NCI-H460 (cell line): ENCODE data around the gene MYO19. TPM values are rescaled to one million over a fixed set of nuclear protein-coding genes. Genes with fewer than 3 reads are reported as not detected.
A peak's percentile ranks its signal among the peaks of the same experiment; 100 is the strongest.

Experiments used
- DNase-seq: peaks from one replicate; pipeline ENCODE4 v3.0.0-alpha.2; 2016; ENCODE audit warnings: low read depth; ENCODE audit errors: extremely low read depth
- polyA plus RNA-seq: library from polyadenylated mRNA; depleted of rRNA; stranded (reverse); fragments of >200 nt; gene quantifications from 2 replicates; pipeline ENCODE4 v1.2.3, GENCODE V29; 2014; cell fraction: nucleus; rRNA removed
- total RNA-seq: library from RNA; depleted of rRNA; stranded (reverse); fragments of >200 nt; shearing (Covaris generic); gene quantifications from 2 replicates; pipeline ENCODE4 v1.2.3, GENCODE V29; 2014; rRNA removed

MYO19 gene, protein sequence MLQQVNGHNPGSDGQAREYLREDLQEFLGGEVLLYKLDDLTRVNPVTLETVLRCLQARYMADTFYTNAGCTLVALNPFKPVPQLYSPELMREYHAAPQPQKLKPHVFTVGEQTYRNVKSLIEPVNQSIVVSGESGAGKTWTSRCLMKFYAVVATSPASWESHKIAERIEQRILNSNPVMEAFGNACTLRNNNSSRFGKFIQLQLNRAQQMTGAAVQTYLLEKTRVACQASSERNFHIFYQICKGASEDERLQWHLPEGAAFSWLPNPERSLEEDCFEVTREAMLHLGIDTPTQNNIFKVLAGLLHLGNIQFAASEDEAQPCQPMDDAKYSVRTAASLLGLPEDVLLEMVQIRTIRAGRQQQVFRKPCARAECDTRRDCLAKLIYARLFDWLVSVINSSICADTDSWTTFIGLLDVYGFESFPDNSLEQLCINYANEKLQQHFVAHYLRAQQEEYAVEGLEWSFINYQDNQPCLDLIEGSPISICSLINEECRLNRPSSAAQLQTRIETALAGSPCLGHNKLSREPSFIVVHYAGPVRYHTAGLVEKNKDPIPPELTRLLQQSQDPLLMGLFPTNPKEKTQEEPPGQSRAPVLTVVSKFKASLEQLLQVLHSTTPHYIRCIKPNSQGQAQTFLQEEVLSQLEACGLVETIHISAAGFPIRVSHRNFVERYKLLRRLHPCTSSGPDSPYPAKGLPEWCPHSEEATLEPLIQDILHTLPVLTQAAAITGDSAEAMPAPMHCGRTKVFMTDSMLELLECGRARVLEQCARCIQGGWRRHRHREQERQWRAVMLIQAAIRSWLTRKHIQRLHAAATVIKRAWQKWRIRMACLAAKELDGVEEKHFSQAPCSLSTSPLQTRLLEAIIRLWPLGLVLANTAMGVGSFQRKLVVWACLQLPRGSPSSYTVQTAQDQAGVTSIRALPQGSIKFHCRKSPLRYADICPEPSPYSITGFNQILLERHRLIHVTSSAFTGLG
- 64.9 and 68.0 TPM in 2 replicates for total RNA-seq
- polyA plus RNA-seq, result 419 and 481 TPM in 2 replicates

DNA sequence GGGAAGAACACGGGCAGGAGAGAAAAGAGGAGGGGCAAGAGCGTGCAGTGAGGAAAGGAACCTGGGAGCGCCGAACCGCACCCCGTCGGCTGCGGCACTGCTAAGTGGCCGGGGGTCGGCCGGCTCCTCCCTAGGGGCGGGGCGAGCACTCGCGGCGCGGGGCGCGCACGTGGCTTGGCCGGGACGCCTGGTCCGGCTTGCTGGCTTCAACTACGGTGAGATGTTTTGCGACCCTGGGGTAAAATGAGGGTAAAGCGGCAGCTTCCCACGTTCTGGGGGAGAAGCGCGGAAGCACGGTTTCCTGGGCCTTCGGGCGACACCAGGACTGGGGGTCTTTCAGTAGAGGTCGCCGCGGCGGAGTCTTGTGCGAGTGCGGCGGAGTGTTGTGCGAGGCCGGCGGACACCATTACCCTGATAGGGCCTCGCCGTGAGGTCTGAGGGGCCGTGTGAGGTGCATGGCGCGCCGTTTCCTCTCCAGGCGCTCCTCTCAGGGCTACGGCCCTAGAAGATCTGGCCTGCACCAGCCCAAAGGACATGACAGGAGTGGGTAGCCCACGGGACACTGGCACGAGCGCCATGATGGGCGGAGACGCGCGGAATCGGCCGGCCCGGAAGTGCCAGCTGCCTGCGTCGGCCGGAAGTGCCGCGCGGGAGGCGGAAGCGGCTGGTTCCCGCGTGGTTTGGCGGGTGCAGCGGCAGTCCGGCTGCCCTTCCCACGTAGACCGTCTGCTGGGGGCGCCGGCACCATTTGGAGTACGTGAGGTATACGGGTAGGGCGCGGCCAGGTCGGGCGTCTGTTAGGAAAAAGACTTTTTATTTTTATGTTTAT is at the start of gene MYO19, which contains the start of gene PIGW:
MYO19 (minus strand) TSS at position 29 of the 829 bp plus-strand sequence. CDS start 2,330 bp downstream, outside the sequence.
PIGW (plus strand) TSS at position 148 of the 829 bp plus-strand sequence. CDS start 2,115 bp downstream, outside the sequence.
- DNase-seq, result peak; percentile 82

DNA sequence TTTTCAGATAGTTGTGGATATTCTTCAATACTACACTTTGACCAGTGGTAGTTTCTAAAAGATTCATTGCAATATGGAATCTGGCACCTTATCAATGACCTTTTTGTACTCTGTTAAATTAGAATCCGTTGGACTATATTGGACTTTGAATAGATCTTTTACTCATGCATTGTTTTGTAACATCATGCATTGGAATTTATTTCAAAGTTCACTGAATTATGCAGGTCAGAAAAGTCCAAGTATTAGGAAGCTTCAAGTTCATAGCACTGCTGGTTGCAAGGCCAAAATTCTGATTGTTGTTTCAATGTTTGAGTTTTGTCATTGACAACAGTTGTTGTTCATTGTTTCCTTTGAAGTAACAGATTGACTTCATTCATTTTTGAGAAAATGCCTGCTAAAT is 49.1 kb upstream of the MYO19 start:
- no peak for DNase-seq

DNA sequence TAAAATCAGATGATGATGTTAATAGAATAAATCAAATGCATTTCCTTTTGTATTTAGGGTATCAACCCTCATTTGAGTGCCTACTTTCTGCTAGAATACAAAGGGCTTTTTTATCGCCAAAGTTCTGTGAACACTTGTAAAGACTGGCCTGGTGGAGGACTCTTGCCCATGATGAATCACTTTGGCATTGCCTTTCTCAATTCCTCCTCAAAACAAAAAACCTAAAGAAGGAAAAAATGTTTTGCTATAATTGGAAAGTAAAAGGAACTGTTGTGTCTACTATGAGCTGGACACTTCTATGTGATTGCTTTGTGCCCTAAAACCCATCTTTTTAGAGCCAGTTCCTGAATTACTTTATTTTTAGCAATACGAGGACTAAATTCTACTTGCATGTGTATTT is 44.0 kb upstream of the MYO19 start:
- no peak for DNase-seq

DNA sequence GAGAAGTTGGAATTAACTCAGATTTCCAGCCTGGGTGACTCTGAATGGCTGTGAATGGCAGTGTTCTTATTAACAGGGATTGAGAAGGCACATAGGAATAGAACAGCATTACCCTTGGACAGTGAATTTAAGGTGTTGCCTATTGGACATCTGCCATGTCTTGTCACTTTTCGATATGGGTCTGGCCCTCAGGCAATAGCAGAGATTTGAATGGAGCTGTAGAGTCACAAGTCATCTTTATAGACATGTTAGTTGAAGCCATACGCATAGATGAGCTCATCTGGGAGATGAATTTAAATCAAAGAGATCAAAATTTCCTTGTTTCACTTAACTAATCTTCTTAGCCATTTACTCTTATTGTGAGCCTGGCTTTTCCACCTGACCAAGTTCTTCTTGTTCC is 42.1 kb upstream of the MYO19 start:
- no peak for DNase-seq

DNA sequence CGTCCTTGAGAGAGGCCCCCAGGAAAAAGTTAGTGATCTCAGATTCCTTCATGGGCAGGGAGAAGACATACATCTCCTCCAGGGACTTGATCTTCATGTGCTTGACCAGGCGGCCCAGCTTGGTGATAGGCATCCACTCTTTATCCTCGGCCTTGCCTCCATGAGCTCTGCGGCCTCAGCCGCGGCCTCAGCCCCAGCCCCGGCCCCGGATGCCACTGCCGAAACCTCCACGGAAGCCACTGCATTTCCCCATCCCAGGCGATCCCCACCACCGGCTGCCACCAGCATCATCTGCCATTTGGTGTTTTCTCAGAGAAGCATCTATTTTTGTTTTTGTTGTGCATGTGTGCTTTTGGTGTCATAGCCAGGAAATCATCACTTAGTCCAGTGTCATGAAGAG is 40.4 kb upstream of the MYO19 start:
- no peak for DNase-seq

DNA sequence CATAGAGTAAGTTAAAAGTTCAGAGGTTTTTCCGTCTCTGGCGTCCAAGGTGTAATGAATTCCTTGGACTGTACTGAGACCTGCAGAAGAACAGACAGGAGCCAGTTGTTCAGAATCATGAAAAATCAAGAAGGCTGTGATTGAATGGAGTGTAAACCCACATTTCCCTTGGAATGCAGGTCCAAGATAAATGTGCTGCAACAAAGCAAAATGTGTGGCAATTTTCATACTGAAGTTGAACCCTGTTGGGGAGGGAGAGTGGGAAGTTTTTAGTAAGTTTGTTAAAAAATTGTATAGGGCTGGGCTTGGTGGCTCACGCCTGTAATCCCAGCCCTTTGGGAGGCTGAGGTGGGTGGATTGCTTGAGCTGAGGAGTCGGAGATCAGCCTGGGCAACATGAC is 31.4 kb upstream of the MYO19 start:
- no peak for DNase-seq

DNA sequence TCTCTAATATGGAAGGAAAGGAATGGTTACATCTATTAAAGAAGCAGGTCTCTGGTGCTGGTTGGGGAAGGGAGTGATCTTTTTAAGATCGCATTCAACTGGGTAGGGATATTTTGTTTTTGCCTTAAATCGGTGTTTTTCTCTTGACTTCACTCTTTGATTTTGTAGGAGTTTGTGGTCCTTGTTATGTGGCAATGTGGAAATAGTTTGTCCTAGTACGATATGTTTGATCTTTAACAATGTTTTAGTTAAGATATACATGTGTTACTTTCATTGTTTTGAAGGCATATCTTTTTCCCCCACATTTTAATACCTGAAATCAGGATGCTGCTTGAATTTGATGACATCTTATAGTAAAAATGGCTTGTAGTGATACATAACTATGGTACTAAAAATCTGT is 18.8 kb upstream of the MYO19 start:
- DNase-seq, result no peak

DNA sequence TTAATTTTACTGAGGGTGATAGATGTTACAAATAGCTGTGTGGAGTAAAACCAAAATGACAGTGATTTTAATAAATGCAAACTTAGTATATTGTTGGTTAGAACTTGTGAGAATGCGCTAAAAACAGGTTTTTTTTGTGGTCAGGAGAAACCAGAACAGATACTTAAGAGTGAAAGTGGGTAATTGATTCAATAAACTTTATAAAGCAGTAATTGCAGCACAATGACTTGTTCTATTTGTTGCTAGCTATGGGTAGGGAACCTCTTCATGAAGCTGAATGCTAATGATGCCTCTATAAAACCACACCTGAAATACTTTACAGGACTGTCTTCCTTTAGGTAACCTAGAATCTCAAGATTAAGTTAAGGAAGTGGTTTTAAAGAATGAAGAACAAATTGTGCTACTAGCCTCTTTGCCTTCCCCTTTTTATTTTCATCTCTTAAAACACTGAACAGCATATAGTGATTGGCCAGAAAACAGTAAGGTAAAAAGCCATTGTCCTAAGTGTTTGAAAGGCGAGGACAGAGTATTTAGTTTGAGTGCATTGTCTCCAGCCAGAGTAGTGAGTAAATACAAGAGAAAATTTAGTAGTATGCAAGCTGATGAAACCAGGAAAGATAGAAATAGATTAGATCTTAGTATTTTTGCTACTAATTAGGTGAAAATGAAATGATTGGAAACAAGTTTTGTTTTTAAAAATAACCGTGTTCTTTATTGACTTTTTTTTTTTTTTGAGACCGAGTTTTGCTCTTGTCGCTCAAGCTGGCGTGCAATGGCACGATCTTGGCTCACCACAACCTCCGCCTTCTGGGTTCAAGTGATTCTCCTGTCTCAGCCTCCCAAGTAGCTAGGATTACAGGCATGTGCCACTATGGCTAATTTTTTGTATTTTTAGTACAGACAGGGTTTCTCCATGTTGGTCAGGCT is 16.1 kb upstream of the MYO19 start:
- DNase-seq, result no peak

DNA sequence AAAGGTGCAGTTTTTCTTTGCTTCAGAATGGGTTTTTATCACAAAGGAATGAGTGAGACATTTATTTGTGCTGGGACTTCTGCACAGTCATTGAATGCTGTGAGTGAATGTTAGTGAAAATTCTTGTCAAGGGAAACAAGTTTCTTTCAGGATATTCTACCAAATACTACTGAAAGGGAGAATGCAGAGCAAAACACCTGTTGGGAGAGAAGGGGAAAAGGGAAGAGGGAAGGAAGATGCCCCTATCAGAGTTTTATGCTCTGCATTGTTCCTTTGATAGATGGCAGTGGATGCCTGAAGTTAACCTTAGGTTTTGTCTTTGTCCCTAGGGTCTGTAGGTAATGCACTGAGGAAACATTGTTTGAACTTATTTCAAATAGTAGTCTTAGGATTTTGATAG is 13.1 kb upstream of the MYO19 start:
- DNase-seq, result no peak

DNA sequence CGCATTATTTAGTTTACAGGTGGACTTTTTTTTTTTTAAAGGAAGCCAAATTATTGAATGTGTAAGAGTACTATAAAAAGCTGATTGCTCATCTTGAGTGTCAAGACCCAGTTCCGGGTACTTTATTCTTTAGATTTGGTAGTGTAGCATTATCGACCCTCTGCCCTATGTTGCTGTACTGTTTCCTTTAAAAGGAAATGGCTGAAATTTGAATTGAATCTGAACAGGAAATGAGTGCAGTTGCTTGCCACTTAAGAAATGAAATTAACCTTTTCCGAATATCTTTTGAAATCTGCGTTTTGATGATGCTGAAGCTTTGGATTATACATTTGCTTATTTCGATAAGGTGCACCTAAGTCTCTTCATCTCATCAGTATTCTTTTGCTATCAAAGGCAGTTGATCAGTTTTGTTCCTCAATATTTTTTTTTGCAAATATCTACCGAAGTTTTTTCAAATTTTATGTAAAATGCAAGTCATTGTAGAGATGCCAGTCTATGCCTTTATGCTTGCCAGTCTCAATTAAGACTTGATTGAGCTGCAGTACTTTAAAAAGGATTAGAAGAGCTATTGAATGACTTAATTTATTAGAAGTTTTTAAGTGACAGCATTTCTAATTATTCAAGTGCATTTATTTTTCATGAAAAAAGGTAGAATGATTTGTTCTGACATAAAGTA is 11.9 kb upstream of the MYO19 start:
- no peak for DNase-seq

DNA sequence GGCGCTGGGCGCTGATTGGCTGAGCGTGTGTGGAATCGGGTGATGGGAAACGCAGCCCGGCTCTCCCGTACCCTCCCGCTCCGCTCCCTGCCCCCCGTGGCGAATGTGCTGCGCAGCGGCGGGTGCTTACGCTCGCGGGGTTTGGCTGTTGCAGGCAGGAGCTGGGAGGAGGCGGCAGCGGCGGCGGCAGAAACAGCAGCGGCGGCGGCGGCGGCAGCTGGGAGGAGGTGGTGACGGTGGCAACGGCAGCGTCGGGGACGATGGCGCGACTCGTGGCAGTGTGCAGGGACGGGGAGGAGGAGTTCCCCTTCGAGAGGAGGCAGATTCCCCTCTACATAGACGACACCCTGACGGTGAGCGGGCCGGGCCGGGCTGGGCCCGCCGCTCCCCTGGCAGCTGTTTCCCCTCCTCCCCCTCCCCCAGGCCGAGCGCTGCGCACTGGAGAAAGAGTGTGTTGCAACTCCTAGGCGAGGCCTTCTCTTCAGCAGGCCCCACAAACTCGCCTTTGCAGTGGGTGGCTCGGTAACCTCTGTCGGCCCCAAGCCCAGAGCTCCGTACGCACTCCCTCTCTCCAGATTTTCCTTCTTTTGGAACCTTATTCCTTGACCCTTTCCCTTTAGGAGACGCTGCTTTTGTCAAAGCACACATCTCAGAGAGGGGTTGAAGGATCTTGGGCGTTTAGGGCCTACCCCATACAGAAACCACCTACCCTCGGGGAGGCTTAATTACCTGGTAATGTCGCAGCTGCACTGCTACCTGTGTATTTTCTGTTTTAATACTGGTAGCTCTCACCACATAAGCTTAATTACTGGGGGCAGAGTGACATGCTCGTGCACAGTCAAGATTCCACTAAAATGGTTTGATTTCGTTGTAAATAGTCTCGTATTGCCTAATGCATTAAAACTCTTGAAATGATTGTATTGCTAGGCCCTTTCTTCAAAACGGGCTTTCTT is 11.1 kb upstream of the MYO19 start:
- peak; percentile 97 for DNase-seq

DNA sequence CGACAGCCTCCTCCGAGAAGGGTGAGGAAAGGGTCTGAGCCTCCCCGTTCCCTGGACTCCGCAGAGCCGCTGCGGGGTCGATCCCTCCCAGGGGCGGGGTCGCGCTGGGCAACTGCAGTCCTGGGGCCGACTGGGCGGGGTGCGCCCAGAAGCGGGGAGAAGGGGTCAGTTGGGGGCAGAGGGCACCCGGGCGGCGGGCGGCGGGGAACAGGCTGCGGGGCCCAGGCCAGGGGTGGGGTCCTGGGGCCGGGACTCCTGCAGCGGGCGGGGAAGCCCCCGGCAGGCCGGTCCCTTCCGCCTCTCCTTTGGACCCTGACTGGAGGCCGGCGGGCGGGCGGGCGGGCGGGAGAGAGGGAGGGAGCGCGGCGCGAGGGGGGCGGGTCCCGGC is 10.4 kb upstream of the MYO19 start:
- DNase-seq, result no peak

DNA sequence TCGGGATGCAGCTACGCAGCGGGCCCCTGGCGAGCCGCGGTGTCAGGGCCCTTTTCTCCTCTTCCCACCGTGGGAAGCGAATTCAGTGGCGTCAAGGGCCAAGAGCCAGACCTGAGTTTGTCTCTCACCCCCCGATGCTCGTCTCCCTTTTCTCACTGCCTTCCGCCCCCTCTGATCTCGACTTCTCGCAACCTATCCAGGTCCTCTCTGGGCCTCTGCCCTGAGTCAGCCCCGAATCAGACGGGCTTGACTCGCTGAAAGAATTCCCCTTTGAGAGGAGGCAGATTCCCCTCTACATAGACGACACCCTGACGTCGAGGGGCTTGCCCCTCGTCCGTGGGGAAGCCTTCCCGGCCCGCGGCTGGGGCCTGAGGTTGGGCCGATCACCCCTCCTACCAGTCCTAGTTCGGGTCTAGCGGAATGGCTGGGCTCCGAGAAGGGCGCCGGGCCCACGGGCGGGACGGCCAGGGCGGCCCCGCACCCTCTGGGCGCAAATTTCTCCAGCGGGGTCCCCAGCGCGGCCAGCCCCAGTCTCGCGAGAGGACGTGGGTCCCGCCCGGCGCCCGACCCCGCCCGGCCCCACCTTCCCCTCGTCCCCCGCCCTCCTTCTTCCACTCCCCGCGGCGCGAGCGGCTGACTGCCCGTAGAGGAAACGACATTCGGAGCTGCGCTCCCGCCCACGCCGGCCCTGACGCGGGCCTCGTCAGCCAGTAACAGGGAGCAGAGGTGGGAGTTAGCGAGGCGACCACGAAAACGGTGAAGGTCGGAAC is 9.8 kb upstream of the MYO19 start, which contains the start of gene GGNBP2:
GGNBP2 (plus strand) TSS at position 613 of the 770 bp plus-strand sequence. CDS start 806 bp downstream, outside the sequence.
- peak; percentile 92 for DNase-seq

DNA sequence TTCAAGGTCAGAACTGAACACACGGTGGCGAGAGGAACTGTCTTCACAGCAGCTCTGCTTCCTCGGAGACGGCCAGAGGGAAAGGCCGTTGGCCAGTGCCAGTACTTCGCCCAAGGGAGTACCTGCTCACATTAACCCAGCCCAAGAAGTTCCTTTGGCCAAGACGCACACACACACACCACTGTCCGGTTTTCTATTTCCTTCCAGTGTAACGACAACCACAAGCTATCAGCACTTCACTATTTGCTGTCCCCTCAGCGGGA is 9.3 kb upstream of the MYO19 start:
- peak; percentile 27 for DNase-seq

DNA sequence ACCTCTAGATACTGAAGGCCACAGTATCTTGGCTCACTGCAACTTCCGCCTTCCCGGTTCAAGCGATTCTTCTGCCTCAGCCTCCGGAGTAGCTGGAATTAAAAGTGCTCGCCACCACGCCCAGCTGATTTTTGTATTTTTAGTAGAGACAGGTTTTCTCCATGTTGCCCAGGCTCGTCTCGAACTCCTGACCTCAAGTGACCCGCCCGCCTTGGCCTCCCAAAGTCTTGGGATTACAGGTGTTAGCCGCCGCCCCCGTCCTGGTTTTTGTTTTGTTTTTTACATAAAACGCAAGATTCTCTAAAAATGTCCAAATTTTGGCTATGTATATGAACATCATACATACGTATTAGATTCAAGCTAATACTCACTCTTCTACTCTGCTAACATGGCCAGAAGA is 8.1 kb upstream of the MYO19 start:
- no peak for DNase-seq

DNA sequence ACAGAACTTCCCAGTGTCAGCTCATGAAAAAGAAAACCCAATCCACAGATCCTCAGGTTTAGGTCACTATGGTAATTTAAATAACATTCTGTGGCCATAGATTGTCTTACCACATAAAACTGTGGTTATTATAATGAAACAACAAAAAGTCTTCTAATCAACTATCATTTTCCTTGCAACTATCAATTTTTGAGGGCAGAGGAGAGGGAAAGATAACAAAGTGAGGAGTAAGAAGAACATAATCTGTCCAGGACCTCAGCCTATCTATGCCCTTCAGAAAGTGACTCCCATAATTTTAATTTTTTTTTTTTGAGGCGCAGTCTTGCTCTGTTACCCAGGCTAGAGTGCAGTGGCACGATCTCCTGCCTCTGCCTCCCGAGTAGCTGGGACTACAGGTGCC is 6.0 kb upstream of the MYO19 start:
- DNase-seq, result no peak

DNA sequence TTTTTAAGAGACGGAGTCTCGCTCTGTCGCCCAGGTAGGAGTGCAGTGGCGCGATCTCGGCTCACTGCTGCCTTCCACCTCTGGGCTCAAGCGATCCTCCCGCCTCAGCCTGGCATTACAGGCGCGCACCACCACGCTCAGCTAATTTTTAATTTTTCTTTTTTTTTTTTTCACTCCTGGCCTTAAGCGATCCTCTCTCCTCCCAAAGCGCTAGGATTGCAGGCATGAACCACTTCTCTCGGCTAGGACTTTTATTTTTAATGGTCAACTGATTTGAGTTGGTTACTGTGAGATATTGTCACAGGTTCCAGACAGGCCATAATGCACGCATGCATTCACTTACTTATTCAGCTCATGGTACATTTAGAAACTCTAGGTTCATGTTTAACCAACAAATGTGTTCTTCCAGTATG is 1.0 kb upstream of the MYO19 start:
- DNase-seq, result no peak
